ENCODE measurements around the gene FIBP.

FIBP gene

DNA sequence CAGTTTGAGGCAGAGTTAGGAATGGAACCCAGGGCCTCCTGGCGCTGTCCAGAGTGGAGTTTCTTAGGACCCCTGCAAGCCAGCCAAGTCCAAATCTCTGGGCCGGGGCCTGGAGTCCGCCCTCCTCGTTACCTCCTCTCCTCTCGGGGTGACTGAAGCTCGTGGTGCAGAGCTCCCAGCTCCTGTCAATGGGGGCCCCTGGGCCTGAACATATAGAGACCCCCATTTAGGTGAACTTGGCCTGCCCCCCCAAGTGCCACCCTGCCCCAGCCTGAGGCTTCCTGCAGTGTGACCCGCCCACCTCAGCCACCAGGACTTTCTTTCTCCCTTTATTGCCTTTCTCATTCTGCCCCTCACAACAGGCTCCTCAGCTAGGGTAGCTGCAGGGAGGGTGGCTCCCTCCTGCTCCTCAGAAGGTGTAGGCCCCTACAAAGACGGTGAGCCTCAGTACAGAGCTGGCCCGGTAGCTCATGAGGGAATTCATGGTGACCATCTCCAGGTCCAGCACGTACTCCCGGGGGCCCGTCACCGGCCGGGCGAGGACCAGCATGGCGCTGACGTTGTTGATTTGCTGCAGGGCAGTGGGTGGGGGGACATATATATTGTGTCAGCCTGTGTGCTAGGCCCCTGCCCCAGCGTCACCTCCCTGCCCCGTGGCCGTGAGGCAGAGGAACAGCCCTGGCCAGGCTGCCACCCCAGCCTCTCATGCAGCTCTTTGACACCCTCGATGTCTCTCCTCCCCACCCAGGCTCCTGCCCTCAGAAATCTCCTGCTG, 21.6 kb downstream of the FIBP start:
- TF ChIP-seq, protein P1, sequence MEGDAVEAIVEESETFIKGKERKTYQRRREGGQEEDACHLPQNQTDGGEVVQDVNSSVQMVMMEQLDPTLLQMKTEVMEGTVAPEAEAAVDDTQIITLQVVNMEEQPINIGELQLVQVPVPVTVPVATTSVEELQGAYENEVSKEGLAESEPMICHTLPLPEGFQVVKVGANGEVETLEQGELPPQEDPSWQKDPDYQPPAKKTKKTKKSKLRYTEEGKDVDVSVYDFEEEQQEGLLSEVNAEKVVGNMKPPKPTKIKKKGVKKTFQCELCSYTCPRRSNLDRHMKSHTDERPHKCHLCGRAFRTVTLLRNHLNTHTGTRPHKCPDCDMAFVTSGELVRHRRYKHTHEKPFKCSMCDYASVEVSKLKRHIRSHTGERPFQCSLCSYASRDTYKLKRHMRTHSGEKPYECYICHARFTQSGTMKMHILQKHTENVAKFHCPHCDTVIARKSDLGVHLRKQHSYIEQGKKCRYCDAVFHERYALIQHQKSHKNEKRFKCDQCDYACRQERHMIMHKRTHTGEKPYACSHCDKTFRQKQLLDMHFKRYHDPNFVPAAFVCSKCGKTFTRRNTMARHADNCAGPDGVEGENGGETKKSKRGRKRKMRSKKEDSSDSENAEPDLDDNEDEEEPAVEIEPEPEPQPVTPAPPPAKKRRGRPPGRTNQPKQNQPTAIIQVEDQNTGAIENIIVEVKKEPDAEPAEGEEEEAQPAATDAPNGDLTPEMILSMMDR (IDR thresholded peaks at IDR 0.05; ENCODE audit: low read depth, low read length): no peak
- DNase-seq (ENCODE audit: low read depth in 2 of 2): no peak
- no peak overlapping the region for H3K4me3 ChIP-seq (replicated peaks in 1 of 2; ENCODE audit: low read depth in 2 of 2, low read length in 2 of 2)

DNA sequence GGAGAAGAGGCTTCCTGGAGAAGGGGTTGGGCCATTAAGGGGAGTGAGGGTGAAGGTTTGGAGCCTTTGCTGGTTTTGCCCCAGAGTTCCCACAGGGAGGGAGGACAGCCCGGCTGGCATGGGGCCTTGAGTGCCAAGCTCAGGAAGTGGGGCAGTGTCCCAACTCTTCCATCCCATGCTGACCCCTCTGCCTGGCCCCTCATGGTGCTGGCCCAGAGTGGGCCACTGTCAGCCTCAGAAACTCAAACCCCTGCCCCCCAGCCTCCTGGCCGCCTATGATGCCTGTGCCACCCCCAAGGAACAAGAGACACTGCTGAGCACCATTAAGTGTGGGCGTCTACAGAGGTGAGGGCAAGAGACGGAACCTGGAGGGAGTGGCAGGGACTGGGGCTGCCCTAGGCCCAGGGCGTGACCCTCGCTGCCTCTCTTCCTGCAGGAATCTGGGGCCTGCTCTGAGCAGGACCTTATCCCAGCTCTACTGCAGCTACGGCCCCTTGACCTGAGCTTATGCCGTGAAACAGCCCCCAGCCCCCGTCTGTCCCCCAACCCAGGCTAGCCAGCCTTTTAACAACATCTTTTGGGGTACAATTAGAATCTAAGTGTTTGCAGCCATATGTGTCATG, 22.6 kb downstream of the FIBP start:
- H3K4me3 ChIP-seq (replicated peaks in 1 of 2; ENCODE audit: low read depth in 2 of 2, low read length in 2 of 2): no peak overlapping the region
- DNase-seq (ENCODE audit: low read depth in 2 of 2): no peak
- TF ChIP-seq, protein P1 (IDR thresholded peaks at IDR 0.05; ENCODE audit: low read depth, low read length): no peak

DNA sequence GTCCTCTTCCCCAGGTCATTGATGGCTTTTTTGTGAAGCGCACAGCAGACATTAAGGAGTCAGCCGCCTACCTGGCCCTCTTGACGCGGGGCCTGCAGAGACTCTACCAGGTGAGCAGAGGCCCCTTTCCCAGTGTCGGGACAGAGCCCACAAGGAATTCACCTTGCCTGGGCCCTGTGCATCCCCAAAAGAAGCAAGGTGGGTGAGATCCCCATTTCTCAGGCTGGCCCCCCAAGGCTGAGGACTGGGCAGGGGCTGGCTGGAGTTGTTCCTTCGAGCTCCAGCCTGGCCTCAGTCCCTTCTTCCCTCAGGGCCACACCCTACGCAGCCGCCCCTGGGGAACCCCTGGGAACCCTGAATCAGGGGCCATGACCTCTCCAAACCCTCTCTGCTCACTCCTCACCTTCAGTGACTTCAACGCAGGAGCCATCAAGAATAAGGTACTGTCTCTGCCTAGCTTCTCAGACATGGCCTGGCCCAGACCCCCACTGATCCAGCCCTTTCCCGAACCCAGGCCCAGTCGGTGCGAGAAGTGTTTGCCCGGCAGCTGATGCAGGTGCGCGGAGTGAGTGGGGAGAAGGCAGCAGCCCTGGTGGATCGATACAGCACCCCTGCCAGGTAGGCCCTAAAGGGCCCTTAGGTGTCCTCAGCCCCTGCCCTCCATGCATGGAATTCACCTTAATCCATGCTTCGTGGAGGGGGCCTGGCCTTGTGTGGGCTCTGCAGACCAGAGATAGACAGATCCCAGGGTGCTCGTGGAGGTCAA, 23.4 kb downstream of the FIBP start:
- H3K4me3 ChIP-seq (replicated peaks in 1 of 2; ENCODE audit: low read depth in 2 of 2, low read length in 2 of 2): no peak overlapping the region
- TF ChIP-seq, protein P1 (IDR thresholded peaks at IDR 0.05; ENCODE audit: low read depth, low read length): no peak
- no peak for DNase-seq (ENCODE audit: low read depth in 2 of 2)

DNA sequence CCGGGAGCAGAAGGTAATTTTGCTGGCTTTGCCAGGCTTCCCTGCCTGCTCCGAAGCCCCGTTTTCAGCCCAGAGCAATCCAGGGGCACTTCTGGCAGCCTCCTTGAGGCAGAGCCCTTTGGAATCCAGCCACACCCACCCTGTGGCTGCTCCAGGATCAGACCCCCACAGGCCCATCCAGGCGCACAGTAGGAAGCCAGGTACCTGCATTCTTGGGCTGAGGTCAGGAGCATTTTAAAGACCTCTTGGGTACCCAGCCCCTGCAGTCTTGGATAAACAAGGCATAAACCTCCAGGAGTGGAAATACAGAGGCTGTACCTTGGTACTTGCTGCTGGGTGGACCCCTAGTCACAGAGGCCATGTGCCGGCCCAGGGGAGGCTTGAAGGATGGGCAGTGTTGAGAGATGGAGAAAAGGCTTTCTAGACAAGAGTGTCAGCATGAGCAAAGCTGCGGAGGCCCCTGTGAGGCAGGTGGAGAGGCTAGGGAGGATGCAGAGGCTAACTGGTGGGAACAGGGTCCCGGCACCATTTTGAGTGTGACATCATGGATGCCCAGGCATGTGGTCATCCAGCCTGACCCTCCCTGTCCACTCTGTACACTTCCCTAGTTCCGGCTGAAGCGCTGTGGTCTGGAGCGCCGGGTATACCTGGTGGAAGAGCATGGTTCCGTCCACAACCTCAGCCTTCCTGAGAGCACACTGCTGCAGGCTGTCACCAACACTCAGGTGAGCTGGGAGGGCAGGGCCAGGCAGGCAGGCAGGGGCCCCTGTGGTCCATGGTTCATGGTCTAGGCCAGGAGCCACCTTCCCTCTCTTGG, 24.2 kb downstream of the FIBP start:
- no peak for DNase-seq (ENCODE audit: low read depth in 2 of 2)
- TF ChIP-seq, protein P1 (IDR thresholded peaks at IDR 0.05; ENCODE audit: low read depth, low read length): no peak
- no peak overlapping the region for H3K4me3 ChIP-seq (replicated peaks in 1 of 2; ENCODE audit: low read depth in 2 of 2, low read length in 2 of 2)

DNA sequence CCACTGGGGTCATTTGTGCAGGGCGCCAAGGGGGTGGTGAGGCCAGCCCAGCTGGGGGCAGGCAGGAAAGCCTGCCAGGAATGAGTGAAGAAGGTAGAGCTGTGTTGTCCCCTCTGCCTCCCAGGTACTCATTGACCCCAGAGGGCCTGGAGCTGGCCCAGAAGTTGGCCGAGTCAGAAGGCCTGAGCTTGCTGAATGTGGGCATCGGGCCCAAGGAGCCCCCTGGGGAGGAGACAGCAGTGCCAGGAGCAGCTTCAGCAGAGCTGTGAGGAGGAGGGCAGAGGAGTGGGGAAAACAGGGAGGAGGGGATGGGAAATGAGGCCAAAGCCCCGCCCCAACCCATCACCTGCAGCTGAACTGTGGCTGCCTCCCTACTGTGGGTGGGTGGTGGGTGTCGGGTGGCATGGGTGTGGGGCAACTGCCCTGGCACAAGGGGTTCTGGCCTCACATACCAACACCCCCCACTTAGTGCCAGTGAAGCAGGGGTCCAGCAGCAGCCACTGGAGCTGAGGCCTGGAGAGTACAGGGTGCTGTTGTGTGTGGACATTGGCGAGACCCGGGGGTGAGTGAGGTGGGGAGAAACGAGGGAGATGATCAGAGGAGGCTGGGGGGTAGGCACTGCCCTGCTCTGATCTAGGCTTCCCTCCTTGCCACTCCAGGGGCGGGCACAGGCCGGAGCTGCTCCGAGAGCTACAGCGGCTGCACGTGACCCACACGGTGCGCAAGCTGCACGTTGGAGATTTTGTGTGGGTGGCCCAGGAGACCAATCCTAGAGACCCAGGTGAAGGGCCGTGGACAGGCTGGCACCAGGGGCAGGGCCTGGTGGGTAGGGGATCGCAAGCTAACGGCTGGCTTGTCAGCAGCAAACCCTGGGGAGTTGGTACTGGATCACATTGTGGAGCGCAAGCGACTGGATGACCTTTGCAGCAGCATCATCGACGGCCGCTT, 25.1 kb downstream of the FIBP start:
- TF ChIP-seq, protein P1 (IDR thresholded peaks at IDR 0.05; ENCODE audit: low read depth, low read length): no peak
- no peak for DNase-seq (ENCODE audit: low read depth in 2 of 2)

More for the DNA sequence above, 25.1 kb downstream of the FIBP start:
- H3K4me3 ChIP-seq (replicated peaks in 1 of 2; ENCODE audit: low read depth in 2 of 2, low read length in 2 of 2): no peak overlapping the region
